HFFc6 (cell line): ENCODE data around the gene SH2D3C. TPM values are rescaled to one million over a fixed set of nuclear protein-coding genes. Genes with fewer than 3 reads are reported as not detected.
A peak's percentile ranks its signal among the peaks of the same experiment; 100 is the strongest.

Experiments
- DNase-seq: peaks from one replicate; pipeline ENCODE4 v3.0.0-alpha.2; 2018
- H3K27ac Mint-ChIP-seq: 2 replicates; pipeline ENCODE4 v1.8.0; 2020; ENCODE audit warnings: mild to moderate bottlenecking, mixed read lengths
- H3K27me3 Mint-ChIP-seq: 2 replicates; pipeline ENCODE4 v1.8.0; 2021; ENCODE audit warnings: mild to moderate bottlenecking, moderate library complexity, mixed read lengths; ENCODE audit not compliant: insufficient read depth
- H3K36me3 Mint-ChIP-seq: 2 replicates; pipeline ENCODE4 v1.8.0; 2021; ENCODE audit warnings: low read depth, mixed read lengths
- H3K4me1 Mint-ChIP-seq: 2 replicates; pipeline ENCODE4 v1.8.0; 2020; ENCODE audit warnings: low read depth, mixed read lengths
- H3K4me3 Mint-ChIP-seq: 2 replicates; pipeline ENCODE4 v1.8.0; 2020; ENCODE audit warnings: mild to moderate bottlenecking, moderate library complexity, mixed read lengths
- H3K9me3 Mint-ChIP-seq: 2 replicates; pipeline ENCODE4 v1.8.0; 2020; ENCODE audit warnings: mild to moderate bottlenecking, mixed read lengths
- total RNA-seq, 6 experiments: library from RNA; stranded (reverse); fragmentation: NEBNext Ultra II Directional; extraction: Animal tissue kit (Norgen Biotek cat#: 25700); gene quantifications; 2 replicates in 1 of 6; 3 replicates in 5 of 6; pipeline ENCODE4 v1.2.3, GENCODE V29; 2021
- TF ChIP-seq, protein P1 (sequence below): fragments of 200-600 bp; sonication (generic); IDR thresholded peaks from 2 replicates; pipeline ENCODE4 v1.5.0; 2021; ENCODE audit warnings: antibody characterized with exemption, mild to moderate bottlenecking

Gene SH2D3C
- total RNA-seq, 6 experiments from 2014 or later = not detected

DNA sequence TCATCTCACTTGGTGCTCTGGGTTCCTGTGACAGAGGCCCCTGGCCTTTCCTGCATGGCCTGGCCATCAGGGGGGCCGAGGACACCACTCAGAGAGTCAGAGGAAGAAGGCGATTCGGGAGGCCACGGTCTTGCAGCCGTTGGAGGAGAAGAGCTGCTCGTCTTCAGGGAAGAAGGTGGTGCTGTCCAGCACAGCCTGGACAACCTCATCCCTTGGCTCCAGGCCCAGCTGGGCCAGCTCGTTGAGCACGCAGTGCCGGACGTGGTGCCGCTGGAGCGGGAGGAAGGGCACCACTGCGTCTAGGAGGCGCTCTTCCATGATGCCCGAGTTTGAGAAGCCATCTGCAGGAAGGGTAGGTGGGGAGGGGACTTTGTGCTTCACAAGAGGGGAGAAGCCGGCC is 46.5 kb downstream of the SH2D3C start:
- Mint-ChIP-seq H3K27me3 (no peaks in the 10 kb centered on the region; the same call in 1 of the 2 replicates), H3K9me3 (no peaks in the 10 kb centered on the region), H3K27ac (no peak overlapping the region), H3K4me3 (no peak overlapping the region), H3K4me1 (peaks cover 9% of the 10 kb centered on the region), H3K36me3 (no peaks in the 10 kb centered on the region)
- DNase-seq = no peak
- TF ChIP-seq, protein P1, sequence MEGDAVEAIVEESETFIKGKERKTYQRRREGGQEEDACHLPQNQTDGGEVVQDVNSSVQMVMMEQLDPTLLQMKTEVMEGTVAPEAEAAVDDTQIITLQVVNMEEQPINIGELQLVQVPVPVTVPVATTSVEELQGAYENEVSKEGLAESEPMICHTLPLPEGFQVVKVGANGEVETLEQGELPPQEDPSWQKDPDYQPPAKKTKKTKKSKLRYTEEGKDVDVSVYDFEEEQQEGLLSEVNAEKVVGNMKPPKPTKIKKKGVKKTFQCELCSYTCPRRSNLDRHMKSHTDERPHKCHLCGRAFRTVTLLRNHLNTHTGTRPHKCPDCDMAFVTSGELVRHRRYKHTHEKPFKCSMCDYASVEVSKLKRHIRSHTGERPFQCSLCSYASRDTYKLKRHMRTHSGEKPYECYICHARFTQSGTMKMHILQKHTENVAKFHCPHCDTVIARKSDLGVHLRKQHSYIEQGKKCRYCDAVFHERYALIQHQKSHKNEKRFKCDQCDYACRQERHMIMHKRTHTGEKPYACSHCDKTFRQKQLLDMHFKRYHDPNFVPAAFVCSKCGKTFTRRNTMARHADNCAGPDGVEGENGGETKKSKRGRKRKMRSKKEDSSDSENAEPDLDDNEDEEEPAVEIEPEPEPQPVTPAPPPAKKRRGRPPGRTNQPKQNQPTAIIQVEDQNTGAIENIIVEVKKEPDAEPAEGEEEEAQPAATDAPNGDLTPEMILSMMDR = peak; percentile 22; the same call in 1 of the 2 replicates

- Mint-ChIP-seq H3K27ac (no peak overlapping the region), H3K36me3 (no peaks in the 10 kb centered on the region), H3K4me1 (peaks cover 9% of the 10 kb centered on the region), H3K4me3 (no peak overlapping the region), H3K27me3 (no peaks in the 10 kb centered on the region), H3K9me3 (no peaks in the 10 kb centered on the region)
- DNase-seq = no peak
- TF ChIP-seq, protein P1 = no peak
Observed at GRCh38 chr9:127730799-127731410, 47.6 kb downstream of the SH2D3C start.

- Mint-ChIP-seq H3K27me3 (no peaks in the 10 kb centered on the region), H3K27ac (no peak overlapping the region), H3K4me3 (no peak overlapping the region), H3K9me3 (no peaks in the 10 kb centered on the region), H3K4me1 (peaks cover 9% of the 10 kb centered on the region), H3K36me3 (no peaks in the 10 kb centered on the region)
- no peak for DNase-seq
- TF ChIP-seq, protein P1 = no peak
Observed at GRCh38 chr9:127730262-127730661, 48.2 kb downstream of the SH2D3C start.

GRCh38 chr9:127729522-127730256 is 48.8 kb downstream of the SH2D3C start:
- no peak overlapping the region for H3K4me3 Mint-ChIP-seq
- no peaks in the 10 kb centered on the region for H3K9me3 Mint-ChIP-seq
- no peak for DNase-seq
- H3K36me3 Mint-ChIP-seq = no peaks in the 10 kb centered on the region
- H3K4me1 Mint-ChIP-seq = peaks cover 9% of the 10 kb centered on the region
- no peak overlapping the region for H3K27ac Mint-ChIP-seq
- TF ChIP-seq, protein P1 = no peak
- no peaks in the 10 kb centered on the region for H3K27me3 Mint-ChIP-seq

DNA sequence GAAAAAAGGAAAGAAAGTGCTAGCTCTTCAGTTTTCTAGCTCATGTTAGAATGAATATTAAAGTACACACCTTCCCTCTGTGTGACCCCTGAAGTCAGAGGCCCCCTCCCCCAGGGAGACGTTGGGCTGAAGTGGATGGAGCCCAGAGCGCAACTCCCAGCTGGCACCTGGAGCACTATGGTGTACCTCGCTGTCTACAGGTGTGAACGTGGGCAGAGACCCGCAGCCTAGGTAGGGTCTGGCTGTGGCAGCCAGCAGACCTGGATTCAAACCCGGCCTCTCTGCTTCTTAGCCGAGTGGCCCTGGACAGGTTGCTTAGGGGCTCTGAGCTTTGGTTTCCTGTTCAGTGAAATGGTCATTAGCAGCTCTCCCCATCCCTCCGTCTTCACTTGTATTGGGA is 49.7 kb downstream of the SH2D3C start:
- H3K9me3 Mint-ChIP-seq = no peaks in the 10 kb centered on the region
- no peak overlapping the region for H3K4me3 Mint-ChIP-seq
- TF ChIP-seq, protein P1 = no peak
- H3K27ac Mint-ChIP-seq = no peak overlapping the region
- no peaks in the 10 kb centered on the region; the same call in 1 of the 2 replicates for H3K27me3 Mint-ChIP-seq
- DNase-seq = no peak
- H3K4me1 Mint-ChIP-seq = peaks cover 5% of the 10 kb centered on the region
- no peaks in the 10 kb centered on the region for H3K36me3 Mint-ChIP-seq
